LNCAP (cell line): ENCODE data around the gene MRPL50.

Experiments used
- CTCF ChIP-seq: fragments of 450-650 bp; IDR thresholded peaks from 2 replicates; pipeline ENCODE4 v1.5.1; 2017; ENCODE audit warnings: mild to moderate bottlenecking

The MRPL50 gene

GRCh38 chr9:101417389-101417788 is 19.0 kb upstream of the MRPL50 start:
- no peak for TF ChIP-seq CTCF

- TF ChIP-seq CTCF, result no peak
Measured at GRCh38 chr9:101415578-101415977, 17.2 kb upstream of the MRPL50 start.

GRCh38 chr9:101414839-101415238 is 16.4 kb upstream of the MRPL50 start:
- no peak for TF ChIP-seq CTCF

- TF ChIP-seq CTCF, result no peak
Measured at GRCh38 chr9:101409079-101409477, 10.7 kb upstream of the MRPL50 start.

- TF ChIP-seq CTCF, result no peak
Measured at GRCh38 chr9:101408374-101409078, 10.1 kb upstream of the MRPL50 start.

GRCh38 chr9:101403516-101404285 is 5.3 kb upstream of the MRPL50 start:
- TF ChIP-seq CTCF, result no peak

- no peak for TF ChIP-seq CTCF
Measured at GRCh38 chr9:101400120-101400519, 1.7 kb upstream of the MRPL50 start.
